NB4 (cell line): ENCODE measurements around the gene STUM.

Experiments
- DNase-seq: peaks from one replicate; pipeline ENCODE4 v3.0.0; 2010; ENCODE audit warnings: low read depth
- H3K4me3 ChIP-seq: one replicate; pipeline ENCODE4 v1.5.1; 2011; ENCODE audit warnings: mild to moderate bottlenecking, low read depth, low read length, moderate library complexity
- MYC ChIP-seq: IDR thresholded peaks from 2 replicates; pipeline ENCODE4 v1.6.1; 2011; ENCODE audit warnings: low read depth, low read length
- POLR2A ChIP-seq: IDR thresholded peaks from 2 replicates; pipeline ENCODE4 v1.6.1; 2011; ENCODE audit warnings: mild to moderate bottlenecking; ENCODE audit not compliant: insufficient read length; ENCODE audit errors: extremely low read depth
- TF ChIP-seq, protein P1 (sequence below): IDR thresholded peaks from one replicate; pipeline ENCODE4 v1.5.1; 2012; ENCODE audit warnings: low read depth, low read length
- TF ChIP-seq, protein P2 (sequence below): IDR thresholded peaks from 2 replicates; pipeline ENCODE4 v1.6.1; 2011; ENCODE audit warnings: low read depth, low read length

STUM gene

GRCh38 chr1:226541231-226541630, 7.3 kb upstream of the STUM start:
- H3K4me3 ChIP-seq: no peak overlapping the region
- TF ChIP-seq, protein P1, sequence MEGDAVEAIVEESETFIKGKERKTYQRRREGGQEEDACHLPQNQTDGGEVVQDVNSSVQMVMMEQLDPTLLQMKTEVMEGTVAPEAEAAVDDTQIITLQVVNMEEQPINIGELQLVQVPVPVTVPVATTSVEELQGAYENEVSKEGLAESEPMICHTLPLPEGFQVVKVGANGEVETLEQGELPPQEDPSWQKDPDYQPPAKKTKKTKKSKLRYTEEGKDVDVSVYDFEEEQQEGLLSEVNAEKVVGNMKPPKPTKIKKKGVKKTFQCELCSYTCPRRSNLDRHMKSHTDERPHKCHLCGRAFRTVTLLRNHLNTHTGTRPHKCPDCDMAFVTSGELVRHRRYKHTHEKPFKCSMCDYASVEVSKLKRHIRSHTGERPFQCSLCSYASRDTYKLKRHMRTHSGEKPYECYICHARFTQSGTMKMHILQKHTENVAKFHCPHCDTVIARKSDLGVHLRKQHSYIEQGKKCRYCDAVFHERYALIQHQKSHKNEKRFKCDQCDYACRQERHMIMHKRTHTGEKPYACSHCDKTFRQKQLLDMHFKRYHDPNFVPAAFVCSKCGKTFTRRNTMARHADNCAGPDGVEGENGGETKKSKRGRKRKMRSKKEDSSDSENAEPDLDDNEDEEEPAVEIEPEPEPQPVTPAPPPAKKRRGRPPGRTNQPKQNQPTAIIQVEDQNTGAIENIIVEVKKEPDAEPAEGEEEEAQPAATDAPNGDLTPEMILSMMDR: no peak
- no peak for DNase-seq

- H3K4me3 ChIP-seq: no peak overlapping the region
- no peak for TF ChIP-seq POLR2A
- TF ChIP-seq, protein P1: no peak
- TF ChIP-seq MYC: no peak
- TF ChIP-seq, protein P2, sequence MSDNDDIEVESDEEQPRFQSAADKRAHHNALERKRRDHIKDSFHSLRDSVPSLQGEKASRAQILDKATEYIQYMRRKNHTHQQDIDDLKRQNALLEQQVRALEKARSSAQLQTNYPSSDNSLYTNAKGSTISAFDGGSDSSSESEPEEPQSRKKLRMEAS: no peak
- DNase-seq: no peak
These were observed 6.6 kb upstream of the STUM start for GRCh38 chr1:226541631-226542622.

DNA sequence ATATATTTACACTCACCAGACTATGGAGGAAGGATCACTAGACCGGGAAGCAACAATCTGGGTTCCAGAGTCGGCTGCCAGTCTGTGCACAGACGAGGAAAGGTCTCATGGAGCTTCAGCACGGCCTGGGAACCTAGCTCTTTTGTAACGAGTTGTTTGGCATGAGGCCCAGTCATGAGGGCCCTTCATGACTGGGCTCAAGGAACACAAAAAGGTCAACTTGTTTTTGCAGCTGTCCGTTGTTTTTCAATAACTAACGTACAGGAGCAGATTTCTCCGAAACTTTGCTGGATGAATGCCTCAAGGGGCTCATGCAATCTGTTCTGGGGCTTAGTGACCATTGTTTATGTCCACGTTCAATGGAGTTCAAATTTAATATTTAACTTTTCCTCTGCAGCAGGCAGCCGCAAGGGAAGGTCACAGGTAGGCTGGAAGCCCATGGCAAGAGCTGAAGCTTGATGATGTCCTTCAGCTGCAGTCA, 5.9 kb upstream of the STUM start:
- H3K4me3 ChIP-seq: no peak overlapping the region
- no peak for DNase-seq
- TF ChIP-seq, protein P1: no peak
- TF ChIP-seq POLR2A (no peak), MYC (no peak)
- TF ChIP-seq, protein P2: no peak

- H3K4me3 ChIP-seq: no peak overlapping the region
- TF ChIP-seq, protein P2: no peak
- TF ChIP-seq MYC: no peak
- no peak for TF ChIP-seq POLR2A
- TF ChIP-seq, protein P1: no peak
- no peak for DNase-seq
These were observed 2.5 kb upstream of the STUM start for GRCh38 chr1:226545836-226546596.

GRCh38 chr1:226546926-226547325, 1.6 kb upstream of the STUM start:
- TF ChIP-seq MYC: no peak
- no peak for TF ChIP-seq POLR2A
- TF ChIP-seq, protein P1: no peak
- TF ChIP-seq, protein P2: no peak
- DNase-seq: no peak
- no peak overlapping the region for H3K4me3 ChIP-seq
